Stimulated activated CD4-positive, alpha-beta T cell treated with anti-CD3 and anti-CD28 coated beads, Interleukin-1b, Interleukin-23, amount 100 ng/mL, for 48 hours (primary cell): ENCODE data around the gene ANXA7.
"Not testable (repeated sequence)": the region's sequence is repeated elsewhere in the genome, so short reads cannot be mapped to it uniquely, and the experiment has no call there.

Experiments used
- DNase-seq: peaks from one replicate; pipeline ENCODE4 v3.0.0-alpha.2; 2020

The ANXA7 gene

DNA sequence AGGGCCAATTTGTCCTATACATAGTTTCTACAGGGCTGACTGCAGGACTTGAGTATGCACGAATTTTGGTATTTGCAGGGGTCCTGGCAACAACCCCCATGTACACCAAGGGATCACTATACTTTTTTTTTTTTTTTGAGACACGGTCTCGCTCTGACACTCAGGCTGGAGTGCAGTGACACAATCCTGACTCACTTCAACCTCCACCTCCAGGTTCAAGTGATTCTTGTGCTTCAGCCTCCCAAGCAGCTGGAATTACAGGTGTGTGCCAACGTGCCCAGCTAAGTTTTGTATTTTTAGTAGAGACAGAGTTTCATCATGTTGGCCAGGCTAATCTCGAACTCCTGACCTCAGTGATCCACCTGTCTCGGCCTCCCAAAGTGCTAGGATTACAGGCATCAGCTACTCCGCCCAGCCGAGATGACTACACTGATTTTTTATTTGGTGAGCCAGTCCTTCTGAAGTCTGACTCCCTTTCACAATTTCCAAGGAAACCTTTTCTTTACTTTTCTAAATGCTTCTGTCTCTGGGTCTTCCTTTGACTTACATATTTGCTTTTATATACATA, 75.0 kb downstream of the ANXA7 start:
- no peak for DNase-seq

DNA sequence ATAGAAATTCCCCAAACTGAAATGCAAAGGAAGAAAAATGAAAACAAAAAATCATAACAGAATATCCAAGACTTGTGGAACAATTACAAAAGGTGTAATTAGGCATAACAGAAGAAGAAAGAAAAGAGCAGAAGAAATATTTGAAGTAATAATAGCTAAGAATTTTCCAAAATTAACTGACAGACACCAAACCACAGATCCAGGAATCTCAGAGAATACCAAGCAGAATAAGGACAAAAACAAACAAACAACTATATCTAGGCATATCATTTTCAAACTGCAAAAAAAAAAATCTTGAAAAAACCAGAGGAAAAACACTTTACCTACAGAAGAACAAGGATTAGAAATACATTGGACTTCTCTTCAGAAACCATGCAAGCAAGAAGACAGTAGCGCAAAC, 80.7 kb downstream of the ANXA7 start:
- DNase-seq, result no peak

DNA sequence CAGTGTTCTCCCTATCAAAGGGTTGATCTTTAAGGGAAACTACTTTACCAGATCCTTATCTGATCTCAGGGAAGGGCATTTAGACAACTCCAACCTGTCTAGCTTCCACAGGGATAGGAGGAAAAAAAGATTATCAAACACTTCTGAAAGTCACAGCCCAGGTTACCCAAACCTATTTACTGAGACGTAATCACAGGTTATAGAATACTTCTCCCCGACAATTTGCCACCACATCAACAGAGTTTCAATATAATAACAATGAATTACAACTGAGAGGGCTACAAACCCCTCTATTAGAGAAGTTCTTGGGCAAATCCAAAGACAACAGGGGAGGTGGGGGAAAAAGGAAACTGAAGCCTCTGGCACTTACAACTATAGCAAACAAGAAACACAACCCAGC, 81.5 kb downstream of the ANXA7 start:
- no peak for DNase-seq

DNA sequence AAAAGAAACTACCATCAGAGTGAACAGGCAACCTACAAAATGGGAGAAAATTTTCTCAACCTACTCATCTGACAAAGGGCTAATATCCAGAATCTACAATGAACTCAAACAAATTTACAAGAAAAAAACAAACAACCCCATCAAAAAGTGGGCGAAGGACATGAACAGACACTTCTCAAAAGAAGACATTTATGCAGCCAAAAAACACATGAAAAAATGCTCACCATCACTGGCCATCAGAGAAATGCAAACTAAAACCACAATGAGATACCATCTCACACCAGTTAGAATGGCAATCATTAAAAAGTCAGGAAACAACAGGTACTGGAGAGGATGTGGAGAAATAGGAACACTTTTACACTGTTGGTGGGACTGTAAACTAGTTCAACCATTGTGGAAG, 85.3 kb downstream of the ANXA7 start:
- DNase-seq, result not testable (repeated sequence)

DNA sequence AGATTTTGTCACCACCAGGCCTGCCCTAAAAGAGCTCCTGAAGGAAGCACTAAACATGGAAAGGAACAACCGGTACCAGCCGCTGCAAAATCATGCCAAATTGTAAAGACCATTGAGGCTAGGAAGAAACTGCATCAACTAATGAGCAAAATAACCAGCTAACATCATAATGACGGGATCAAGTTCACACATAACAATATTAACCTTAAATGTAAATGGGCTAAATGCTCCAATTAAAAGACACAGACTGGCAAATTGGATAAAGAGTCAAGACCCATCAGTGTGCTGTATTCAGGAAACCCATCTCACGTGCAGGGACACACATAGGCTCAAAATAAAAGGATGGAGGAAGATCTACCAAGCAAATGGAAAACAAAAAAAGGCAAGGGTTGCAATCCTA, 88.6 kb downstream of the ANXA7 start:
- DNase-seq, result not testable (repeated sequence)
